Left lung (tissue), 10 donors: ENCODE measurements around the gene AFAP1L2. TPM values are rescaled to one million over a fixed set of nuclear protein-coding genes. Genes with fewer than 3 reads are reported as not detected.

Source experiments
- ATAC-seq: fragments of 200-7000 bp; cut with Tn5 transposase; one replicate; pipeline ENCODE4 v1.9.1; 2020; ENCODE audit warnings: moderate library complexity
- DNase-seq, 4 donors: peaks; one replicate each; pipeline ENCODE4 v3.0.0-alpha.2; 2013 to 2020
- H3K27ac ChIP-seq, 2 donors: fragments of 200-600 bp; sonication (generic) in 1 of 2; one replicate each; pipeline versions ENCODE4 v1.5.0 to v1.8.0; 2020 to 2021
- H3K27me3 ChIP-seq, 2 donors: fragments of 200-600 bp; sonication (generic) in 1 of 2; one replicate each; pipeline versions ENCODE4 v1.5.0 to v1.8.0; 2020 to 2021
- H3K36me3 ChIP-seq, 2 donors: fragments of 200-600 bp; sonication (generic) in 1 of 2; one replicate each; pipeline versions ENCODE4 v1.5.0 to v1.8.0; 2020 to 2021
- H3K4me1 ChIP-seq, 2 donors: fragments of 200-600 bp; one replicate each; pipeline ENCODE4 v1.8.0; 2021
- H3K4me3 ChIP-seq, 2 donors: fragments of 200-600 bp; sonication (generic) in 1 of 2; one replicate each; pipeline versions ENCODE4 v1.5.0 to v1.8.0; 2020 to 2021; ENCODE audit warnings: mild to moderate bottlenecking in 1 of 2
- H3K9me3 ChIP-seq, 2 donors: fragments of 200-600 bp; sonication (generic) in 1 of 2; one replicate each; pipeline versions ENCODE4 v1.5.0 to v1.8.0; 2020 to 2021
- intact Hi-C, 2 donors: fragments of 100-400 bp; cut with DNase I; formaldehyde crosslinking; loops; one replicate each; pipeline versions ENCODE4 v1.11.2 to v1.14.2; 2022
- polyA plus RNA-seq, 6 donors: library from polyadenylated mRNA; unstranded; fragments of 120-200 nt; gene quantifications; one replicate each; pipeline ENCODE4 v1.2.1, GENCODE V29; 2013; ENCODE audit not compliant: insufficient read length in 6 of 6
- total RNA-seq, 2 donors: library from RNA; stranded (reverse); fragmentation: NEBNext Ultra II Directional; extraction: Animal tissue kit (Norgen Biotek cat#: 25700); gene quantifications; one replicate each; pipeline ENCODE4 v1.2.1, GENCODE V29; 2021
- TF ChIP-seq, protein P1 (sequence below), 2 donors: fragments of 200-600 bp; sonication (generic) in 1 of 2; IDR thresholded peaks; one replicate each; pipeline versions ENCODE4 v1.5.0 to v1.8.0; 2021; ENCODE audit warnings: antibody characterized with exemption in 2 of 2
- donor health status: DM: no; HTN: yes; CAD: no.
- donor health status: DM: no; HTN: no; CAD: no.

The AFAP1L2 gene
- total and polyA plus RNA-seq, 8 donors: 6.4 to 43.3 (median 33.2) TPM

DNA sequence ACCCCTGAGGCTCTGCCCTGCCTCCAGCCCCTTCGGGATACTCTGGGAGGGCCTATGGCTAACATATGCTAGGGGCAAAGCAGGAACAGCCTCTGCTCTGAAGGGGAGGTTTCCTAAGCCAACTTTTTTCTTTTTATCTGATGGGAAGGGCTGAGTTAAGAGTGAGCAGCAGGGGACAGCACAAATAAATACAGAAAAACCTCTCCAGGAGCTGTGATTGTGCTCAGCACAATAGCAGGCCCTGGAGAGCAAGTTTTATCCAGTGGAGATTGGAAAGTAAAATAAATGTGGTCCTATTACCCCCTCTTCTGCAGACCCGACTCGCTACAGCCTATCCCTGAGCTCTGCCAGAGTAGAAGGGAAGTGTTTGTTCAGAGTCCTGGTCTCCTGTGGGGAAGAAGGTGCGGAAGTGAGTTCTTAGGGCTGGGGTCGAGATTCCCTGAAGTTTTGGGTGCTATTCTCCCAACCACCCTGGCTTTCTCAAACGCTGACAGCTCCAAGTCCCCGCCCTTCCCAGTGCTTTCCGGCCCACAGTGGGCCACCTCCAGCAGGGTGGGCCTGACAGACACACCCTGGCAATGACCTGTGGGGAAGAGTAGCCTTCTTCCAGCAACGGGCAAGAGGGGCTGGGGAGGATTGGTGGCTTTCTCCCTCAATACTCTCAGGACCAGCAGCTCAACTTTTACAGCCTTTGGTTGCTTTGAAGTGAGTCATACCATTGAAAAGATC is 23.0 kb upstream of the AFAP1L2 start:
- H3K4me3 ChIP-seq: no peak overlapping the region
- ATAC-seq (peak; percentile 19), DNase-seq (peak in 2 of 4 donors; percentile 28 to 44)
- intact Hi-C loops: no loop called here
- H3K36me3 ChIP-seq: no peaks in the 10 kb centered on the region
- H3K9me3 ChIP-seq: no peaks in the 10 kb centered on the region
- no peaks in the 10 kb centered on the region for H3K4me1 ChIP-seq
- no peaks in the 10 kb centered on the region for H3K27me3 ChIP-seq
- peak overlapping the region in 1 of 2 donors; percentile 7 for H3K27ac ChIP-seq
- TF ChIP-seq, protein P1, sequence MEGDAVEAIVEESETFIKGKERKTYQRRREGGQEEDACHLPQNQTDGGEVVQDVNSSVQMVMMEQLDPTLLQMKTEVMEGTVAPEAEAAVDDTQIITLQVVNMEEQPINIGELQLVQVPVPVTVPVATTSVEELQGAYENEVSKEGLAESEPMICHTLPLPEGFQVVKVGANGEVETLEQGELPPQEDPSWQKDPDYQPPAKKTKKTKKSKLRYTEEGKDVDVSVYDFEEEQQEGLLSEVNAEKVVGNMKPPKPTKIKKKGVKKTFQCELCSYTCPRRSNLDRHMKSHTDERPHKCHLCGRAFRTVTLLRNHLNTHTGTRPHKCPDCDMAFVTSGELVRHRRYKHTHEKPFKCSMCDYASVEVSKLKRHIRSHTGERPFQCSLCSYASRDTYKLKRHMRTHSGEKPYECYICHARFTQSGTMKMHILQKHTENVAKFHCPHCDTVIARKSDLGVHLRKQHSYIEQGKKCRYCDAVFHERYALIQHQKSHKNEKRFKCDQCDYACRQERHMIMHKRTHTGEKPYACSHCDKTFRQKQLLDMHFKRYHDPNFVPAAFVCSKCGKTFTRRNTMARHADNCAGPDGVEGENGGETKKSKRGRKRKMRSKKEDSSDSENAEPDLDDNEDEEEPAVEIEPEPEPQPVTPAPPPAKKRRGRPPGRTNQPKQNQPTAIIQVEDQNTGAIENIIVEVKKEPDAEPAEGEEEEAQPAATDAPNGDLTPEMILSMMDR (IDR thresholded peaks at IDR 0.05): no peak

DNA sequence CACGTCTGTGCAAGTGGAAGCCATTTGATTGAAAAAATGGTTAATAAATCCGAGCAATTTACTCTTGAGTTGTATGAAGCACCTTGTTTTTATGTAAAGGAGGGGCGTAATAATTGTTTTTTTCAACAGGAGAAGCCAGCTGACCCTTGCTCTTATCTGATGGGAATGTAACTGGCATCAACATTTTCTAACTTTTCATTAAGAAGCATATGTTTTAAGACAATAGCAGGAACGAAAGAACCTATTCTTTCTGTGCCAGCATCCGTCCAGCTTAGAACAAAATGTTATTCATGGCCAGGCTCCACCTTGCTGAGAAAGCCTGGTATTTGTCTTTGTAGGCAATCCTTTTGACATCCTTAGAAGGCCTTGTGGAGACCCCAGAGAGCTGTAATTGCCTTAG is 22.2 kb upstream of the AFAP1L2 start:
- no peak overlapping the region for H3K27ac ChIP-seq
- no peaks in the 10 kb centered on the region for H3K27me3 ChIP-seq
- H3K4me3 ChIP-seq: no peak overlapping the region
- no peaks in the 10 kb centered on the region for H3K9me3 ChIP-seq
- no peaks in the 10 kb centered on the region for H3K4me1 ChIP-seq
- DNase-seq: no peak
- no peak for ATAC-seq
- H3K36me3 ChIP-seq: no peaks in the 10 kb centered on the region
- TF ChIP-seq, protein P1 (IDR thresholded peaks at IDR 0.05): no peak
- intact Hi-C loops: no loop called here

DNA sequence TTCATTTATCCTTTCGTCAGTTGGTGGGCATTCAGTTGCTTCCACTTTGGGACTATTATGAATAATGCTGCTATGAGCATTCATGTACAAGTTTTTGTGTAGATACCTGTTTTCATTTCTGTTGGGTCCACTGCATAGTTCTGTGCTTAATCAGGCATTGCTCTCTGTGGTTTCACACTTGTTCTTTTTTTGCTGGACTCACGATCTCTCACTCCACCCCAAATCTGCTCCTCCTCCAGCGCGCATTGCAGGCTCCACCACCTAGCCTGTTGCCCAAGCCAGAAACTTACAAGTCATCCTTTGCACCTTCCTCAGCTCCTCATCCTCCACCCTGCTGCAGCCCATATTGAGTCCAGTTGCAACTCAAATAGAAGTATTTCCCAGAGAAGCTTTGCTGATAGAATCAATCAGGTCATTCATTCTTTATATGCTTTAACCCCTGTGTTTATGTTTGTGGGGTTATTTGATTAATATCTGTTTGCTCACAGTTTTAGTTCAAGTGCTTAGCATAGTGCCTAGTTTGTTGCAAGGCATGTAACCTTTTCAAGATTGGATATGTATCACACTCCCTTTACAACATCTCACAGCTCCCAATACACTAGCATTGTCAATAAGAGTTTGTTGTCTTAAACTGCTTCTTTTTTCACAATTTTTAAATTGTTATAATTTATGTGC is 16.6 kb upstream of the AFAP1L2 start:
- H3K27ac ChIP-seq: no peak overlapping the region
- intact Hi-C loops: no loop called here
- H3K4me3 ChIP-seq: no peak overlapping the region
- ATAC-seq (no peak), DNase-seq (peak in 1 of 4 donors; percentile 25)
- no peaks in the 10 kb centered on the region for H3K9me3 ChIP-seq
- no peaks in the 10 kb centered on the region for H3K4me1 ChIP-seq
- H3K36me3 ChIP-seq: no peaks in the 10 kb centered on the region
- TF ChIP-seq, protein P1 (IDR thresholded peaks at IDR 0.05): no peak
- H3K27me3 ChIP-seq: no peaks in the 10 kb centered on the region

DNA sequence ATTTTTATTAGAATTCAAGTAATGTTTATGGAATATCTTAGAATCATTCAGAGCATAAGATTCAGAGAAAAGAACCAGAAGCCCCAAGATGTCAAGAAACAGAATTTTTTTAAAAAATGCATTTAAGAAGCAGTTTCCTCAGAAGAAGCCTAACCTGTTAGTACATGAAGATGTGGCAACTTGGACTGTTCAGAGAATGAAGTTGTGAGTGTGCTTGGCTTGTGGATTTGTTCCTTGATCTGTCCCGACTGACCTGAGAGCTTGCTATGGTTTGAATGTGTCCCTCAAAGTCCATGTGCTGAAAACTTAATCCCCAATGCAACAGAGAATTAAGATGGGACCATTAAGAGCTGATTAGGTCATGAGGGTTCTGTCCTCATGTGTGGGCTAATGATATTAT is 13.8 kb upstream of the AFAP1L2 start:
- Histone ChIP-seq H3K4me1 (peaks cover 5 to 6% of the 10 kb centered on the region in 2 donors), H3K27ac (no peak overlapping the region), H3K27me3 (no peaks in the 10 kb centered on the region), H3K9me3 (no peaks in the 10 kb centered on the region), H3K4me3 (no peak overlapping the region), H3K36me3 (no peaks in the 10 kb centered on the region)
- TF ChIP-seq, protein P1 (IDR thresholded peaks at IDR 0.05): no peak
- no peak for DNase-seq
- no peak for ATAC-seq
- intact Hi-C loops: no loop called here
